PC-9 (cell line): ENCODE measurements around the gene PGA3.

ENCODE experiments used
- CTCF ChIP-seq: fragments of 200-600 bp; sonication (generic); conservative IDR thresholded peaks from 2 replicates; pipeline ENCODE4 v1.6.1; 2017; ENCODE audit warnings: mixed run types, antibody characterized with exemption, mild to moderate bottlenecking, moderate library complexity
- EZH2 ChIP-seq: fragments of 200-600 bp; sonication (generic); IDR thresholded peaks from 2 replicates; pipeline ENCODE4 v1.8.0; 2017; ENCODE audit warnings: antibody characterized with exemption, low read depth

- TF ChIP-seq CTCF (no peak), EZH2 (no peak)
Observed at GRCh38 chr11:61172888-61173287, 30.4 kb upstream of the PGA3 start.
